HepG2 (cell line): ENCODE results near the gene TMEM106B. TPM values are rescaled to one million over a fixed set of nuclear protein-coding genes. Genes with fewer than 3 reads are reported as not detected.
A peak's percentile ranks its signal among the peaks of the same experiment; 100 is the strongest.

Experiments
- ATAC-seq: fragments of 200-7000 bp; cut with Tn5 transposase; 3 replicates; pipeline ENCODE4 v1.9.1; 2020; ENCODE audit warnings: mild to moderate bottlenecking, moderate library complexity
- BruUV-seq: library from RNA; stranded (reverse); fragments of 400-500 nt; replicated peaks from 2 replicates; lab custom pipeline; 2021; lab: Mats Ljungman, UMichigan
- CTCF ChIA-PET: fragments of 300-600 bp; formaldehyde crosslinking; extraction: SDS; loops from one replicate; lab custom pipeline; 2021; ENCODE audit warnings: low total read pairs, inconsistent platforms, low intra/inter-chr PET ratio; lab: Yijun Ruan, JAX
- POLR2A ChIA-PET: fragments of 350-600 bp; sonication (Branson Sonifier 250); formaldehyde crosslinking; loops from one replicate; lab custom pipeline; 2020; ENCODE audit warnings: antibody characterized with exemption, inconsistent platforms; lab: Yijun Ruan, JAX
- DNase-seq: peaks from one replicate; pipeline ENCODE4 v3.0.0-alpha.2; 2015; ENCODE audit warnings: low spot score
- FAIRE-seq: peaks from 3 replicates; lab custom pipeline; 2011; peaks lifted over from hg19 to GRCh38; lab: Jason Lieb, UNC
- H2AFZ ChIP-seq: one replicate; pipeline ENCODE4 v1.6.1; 2011; ENCODE audit warnings: low read length, inconsistent platforms
- H3K27ac ChIP-seq: fragments of 300-600 bp; 3 replicates; pipeline ENCODE4 v1.8.0; 2011; ENCODE audit warnings: mixed run types, mild to moderate bottlenecking, mixed read lengths, low read length, inconsistent platforms; ENCODE audit not compliant: insufficient read depth; ENCODE audit errors: extremely low read length
- H3K27me3 ChIP-seq, 2 experiments: fragments of 200-600 bp in 1 of 2; 2 replicates in 1 of 2; 3 replicates in 1 of 2; pipeline versions ENCODE4 v1.6.0 to v1.8.0; 2011; ENCODE audit warnings: low read length in 2 of 2, mild to moderate bottlenecking in 2 of 2, moderate library complexity in 2 of 2, inconsistent platforms in 1 of 2; ENCODE audit not compliant: insufficient read depth in 2 of 2, control insufficient read depth in 1 of 2
- H3K36me3 ChIP-seq, 2 experiments: fragments of 200-600 bp in 1 of 2; replicated peaks in 1 of 2; 2 replicates in 1 of 2; 3 replicates in 1 of 2; pipeline versions ENCODE4 v1.5.1 to v1.8.0; 2011; ENCODE audit warnings: low read length in 2 of 2, inconsistent platforms in 1 of 2; ENCODE audit not compliant: insufficient read depth in 2 of 2, control insufficient read depth in 1 of 2
- H3K4me1 ChIP-seq: 2 replicates; pipeline ENCODE4 v1.5.1; 2012; ENCODE audit warnings: low read length, inconsistent platforms; ENCODE audit not compliant: insufficient read depth
- H3K4me2 ChIP-seq: 2 replicates; pipeline ENCODE4 v1.6.0; 2011; ENCODE audit warnings: low read depth, low read length, inconsistent platforms
- H3K4me3 ChIP-seq, 3 experiments: fragments of 200-600 bp in 1 of 3; sonication (generic), shearing (Covaris generic) in 1 of 3; replicated peaks in 1 of 3; 2 replicates each; pipeline ENCODE4 v1.5.1; 2011 to 2016; ENCODE audit warnings: low read length in 3 of 3, inconsistent platforms in 2 of 3, low read depth in 2 of 3, mild to moderate bottlenecking in 2 of 3, control low read depth in 1 of 3, mixed read lengths in 1 of 3; ENCODE audit not compliant: insufficient read depth in 1 of 3
- H3K79me2 ChIP-seq: one replicate; pipeline ENCODE4 v1.6.1; 2011; ENCODE audit warnings: low read length, inconsistent platforms; ENCODE audit not compliant: insufficient read depth
- H3K9ac ChIP-seq: 2 replicates; pipeline ENCODE4 v1.6.0; 2011; ENCODE audit warnings: mild to moderate bottlenecking, low read depth, low read length, inconsistent platforms; ENCODE audit not compliant: insufficient read depth
- H3K9me3 ChIP-seq: 2 replicates; pipeline ENCODE4 v1.5.1; 2012; ENCODE audit warnings: mild to moderate bottlenecking, low read length
- H4K20me1 ChIP-seq: 2 replicates; pipeline ENCODE4 v1.6.0; 2011; ENCODE audit warnings: inconsistent platforms, mild to moderate bottlenecking, low read length, moderate library complexity; ENCODE audit not compliant: insufficient read depth
- HNRNPLL ChIP-seq: fragments of 200-400 bp; formaldehyde crosslinking; IDR thresholded peaks from 2 replicates; pipeline ENCODE4 v1.6.1; 2017; ENCODE audit warnings: mild to moderate bottlenecking, low read depth, low read length; ENCODE audit not compliant: poor library complexity, severe bottlenecking
- MAFF ChIP-seq: IDR thresholded peaks from 2 replicates; pipeline ENCODE4 v1.6.1; 2011; ENCODE audit warnings: low read depth, low read length, improper control_type of control experiment
- MAFK ChIP-seq, 2 experiments: IDR thresholded peaks in 1 of 2; conservative IDR thresholded peaks in 1 of 2; 2 replicates each; pipeline ENCODE4 v1.6.1; 2011; ENCODE audit warnings: improper control_type of control experiment in 2 of 2, low read length in 2 of 2
- WGBS: methylation state at CpG from one replicate; pipeline ENCODE4 v1.1.6; 2017; ENCODE audit warnings: low lambda C conversion rate; 5-methylcytosine and 5-hydroxymethylcytosine counted together
- in situ Hi-C: cut with HindIII; loops from 2 replicates; pipeline ENCODE4 v1.10.0; 2017; ENCODE audit warnings: low pct_unique_long_range_greater_than_20kb; ENCODE audit not compliant: extremely low pct_ligation_motif_present
- intact Hi-C: fragments of 100-400 bp; cut with micrococcal nuclease; formaldehyde crosslinking; loops from one replicate; pipeline ENCODE4 v1.10.0; 2022; ENCODE audit not compliant: unreplicated experiment
- polyA plus RNA-seq, 8 experiments: library from polyadenylated mRNA; depleted of rRNA in 3 of 8; stranded (reverse) in 7 of 8; unstranded in 1 of 8; fragments of >200 nt; fragmentation: Illumina TruSeq in 4 of 8; extraction: Trizol in 4 of 8; gene quantifications; 2 replicates each; pipeline versions ENCODE4 v1.2.1 to v1.2.3, GENCODE V29; 2011 to 2016; ENCODE audit warnings: low read depth in 4 of 8, missing spikeins in 1 of 8, mixed read lengths in 1 of 8; ENCODE audit not compliant: insufficient read depth in 1 of 8
- total RNA-seq, 5 experiments: library from RNA; depleted of rRNA; stranded (reverse); fragments of >200 nt; fragmentation: Illumina TruSeq; extraction: Trizol; gene quantifications; 2 replicates each; pipeline ENCODE4 v1.2.3, GENCODE V29; 2016; ENCODE audit warnings: low read depth in 1 of 5
- TF ChIP-seq, protein P1 (sequence below): sonication (generic); formaldehyde crosslinking; IDR thresholded peaks from 2 replicates; pipeline ENCODE4 v1.8.0; 2022; ENCODE audit warnings: missing genetic modification reagents, mild to moderate bottlenecking, moderate library complexity, borderline replicate concordance

TMEM106B gene
- total and polyA plus RNA-seq, 2 of the 13 experiments (the other 11 are each of a cell fraction or from before 2014, with no cell fraction given), result 16.8 to 25.1 TPM

DNA sequence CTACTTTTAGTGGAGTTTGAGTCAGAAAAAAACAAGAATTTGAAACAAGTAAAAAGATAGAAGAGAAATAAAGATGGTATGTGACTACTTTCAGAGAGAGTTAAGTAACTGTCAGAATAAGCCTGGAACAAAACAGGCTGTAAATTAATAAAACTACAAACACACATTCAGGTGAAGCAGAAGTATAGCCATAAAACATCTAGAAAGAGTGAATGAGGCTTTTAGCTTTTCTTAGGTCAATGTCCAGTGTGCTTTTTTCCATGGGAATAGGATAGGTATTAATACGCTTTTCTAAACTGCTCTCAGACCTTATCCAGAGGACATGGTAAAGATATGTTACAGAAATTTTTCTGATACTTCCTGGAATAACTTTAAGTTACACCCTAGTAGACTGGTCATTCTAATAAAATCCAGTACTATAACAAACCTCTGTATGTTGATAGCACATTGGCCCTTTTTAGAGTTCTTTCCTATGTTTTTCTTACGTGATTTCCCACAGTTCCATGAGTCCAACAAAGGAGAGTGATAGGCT is 23.3 kb downstream of the TMEM106B start:
- DNase-seq, result no peak
- no TSS peak for BruUV-seq
- Histone ChIP-seq H3K27me3 (no peaks in the 10 kb centered on the region), H3K4me3 (no peak overlapping the region), H3K4me1 (no peaks in the 10 kb centered on the region), H4K20me1 (no peaks in the 10 kb centered on the region), H3K9me3 (no peaks in the 10 kb centered on the region), H3K27ac (no peak overlapping the region), H3K9ac (no peak overlapping the region), H3K79me2 (no peaks in the 10 kb centered on the region), H2AFZ (no peak overlapping the region), H3K4me2 (no peak overlapping the region), H3K36me3 (peaks cover 0 to 5% of the 10 kb centered on the region in 2 experiments; a peak in 1 of 5 replicates)
- no peak for TF ChIP-seq HNRNPLL
- ATAC-seq, result no peak
- POLR2A ChIA-PET, result no interaction called here
- intact Hi-C loops, result no loop called here
- 97% methylated on average over 2 of the region's 2 CpGs for WGBS
- CTCF ChIA-PET, result no interaction called here
- no peak for FAIRE-seq
- in situ Hi-C loops, result no loop called here

DNA sequence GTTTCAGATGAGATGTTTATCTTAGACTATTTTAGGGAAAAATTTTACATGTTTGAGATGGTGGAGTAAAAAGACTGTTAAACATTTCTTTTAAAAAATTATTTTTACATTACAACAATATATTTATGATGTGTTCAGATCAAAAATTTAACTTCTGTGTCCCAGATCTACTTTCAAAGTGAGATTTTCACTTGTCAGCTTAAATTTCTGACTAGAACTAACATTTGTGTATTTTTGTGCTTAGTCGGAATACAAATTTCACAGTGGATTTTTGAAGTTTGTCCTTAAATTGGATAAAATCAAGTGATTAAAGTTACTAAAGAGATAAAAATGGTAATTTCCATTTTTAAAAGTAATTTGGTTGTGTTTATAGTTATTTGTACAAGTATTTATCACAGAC is 24.9 kb downstream of the TMEM106B start:
- no peak overlapping the region for H3K4me2 ChIP-seq
- POLR2A ChIA-PET, result no interaction called here
- no peak overlapping the region for H3K27ac ChIP-seq
- intact Hi-C loops, result no loop called here
- ATAC-seq (no peak), FAIRE-seq (no peak)
- no peaks in the 10 kb centered on the region; a peak in 1 of 5 replicates for H3K36me3 ChIP-seq
- no peaks in the 10 kb centered on the region for H3K4me1 ChIP-seq
- no peak overlapping the region for H3K4me3 ChIP-seq
- CTCF ChIA-PET, result no interaction called here
- H3K27me3 ChIP-seq, result no peaks in the 10 kb centered on the region
- no peak overlapping the region for H3K9ac ChIP-seq
- BruUV-seq, result no TSS peak
- TF ChIP-seq, protein P1, sequence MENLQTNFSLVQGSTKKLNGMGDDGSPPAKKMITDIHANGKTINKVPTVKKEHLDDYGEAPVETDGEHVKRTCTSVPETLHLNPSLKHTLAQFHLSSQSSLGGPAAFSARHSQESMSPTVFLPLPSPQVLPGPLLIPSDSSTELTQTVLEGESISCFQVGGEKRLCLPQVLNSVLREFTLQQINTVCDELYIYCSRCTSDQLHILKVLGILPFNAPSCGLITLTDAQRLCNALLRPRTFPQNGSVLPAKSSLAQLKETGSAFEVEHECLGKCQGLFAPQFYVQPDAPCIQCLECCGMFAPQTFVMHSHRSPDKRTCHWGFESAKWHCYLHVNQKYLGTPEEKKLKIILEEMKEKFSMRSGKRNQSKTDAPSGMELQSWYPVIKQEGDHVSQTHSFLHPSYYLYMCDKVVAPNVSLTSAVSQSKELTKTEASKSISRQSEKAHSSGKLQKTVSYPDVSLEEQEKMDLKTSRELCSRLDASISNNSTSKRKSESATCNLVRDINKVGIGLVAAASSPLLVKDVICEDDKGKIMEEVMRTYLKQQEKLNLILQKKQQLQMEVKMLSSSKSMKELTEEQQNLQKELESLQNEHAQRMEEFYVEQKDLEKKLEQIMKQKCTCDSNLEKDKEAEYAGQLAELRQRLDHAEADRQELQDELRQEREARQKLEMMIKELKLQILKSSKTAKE (CRISPR knock-in tag), result no peak
- TF ChIP-seq MAFK (conservative IDR thresholded peaks at IDR 0.05 in 1 of 2, IDR thresholded peaks at IDR 0.05 in 1 of 2; ENCODE audit: low read length in 2 of 2) (peak in 1 of 2 experiments; percentile 56; a peak in 2 of 4 replicates), MAFF (peak; percentile 20; the same call in 1 of the 2 replicates)
- TF ChIP-seq, all 625 proteins: peak for 2
- no peaks in the 10 kb centered on the region for H4K20me1 ChIP-seq
- WGBS, result 98% methylated on average over 1 of the region's 1 CpG
- no peaks in the 10 kb centered on the region for H3K9me3 ChIP-seq
- no peak overlapping the region for H2AFZ ChIP-seq
- H3K79me2 ChIP-seq, result no peaks in the 10 kb centered on the region
- in situ Hi-C loops, result no loop called here
- DNase-seq, result no peak
